SJSA1 (cell line): ENCODE results near the gene ALKBH1. TPM values are rescaled to one million over a fixed set of nuclear protein-coding genes. Genes with fewer than 3 reads are reported as not detected.

Experiments
- DNase-seq, 2 experiments: peaks; one replicate each; pipeline ENCODE4 v3.0.0-alpha.2; 2015 to 2020; ENCODE audit warnings: low spot score in 2 of 2, low read depth in 1 of 2
- H3K27ac ChIP-seq: fragments of 250-450 bp; sonication (Bioruptor Pico); 2 replicates; pipeline ENCODE4 v1.5.1; 2020; ENCODE audit warnings: mild to moderate bottlenecking, moderate library complexity
- H3K27me3 ChIP-seq: fragments of 250-450 bp; sonication (Bioruptor Pico); replicated peaks from 2 replicates; pipeline ENCODE4 v1.5.1; 2020; ENCODE audit warnings: mild to moderate bottlenecking, moderate library complexity
- H3K36me3 ChIP-seq: fragments of 250-450 bp; sonication (Bioruptor Pico); 2 replicates; pipeline ENCODE4 v1.5.1; 2020; ENCODE audit warnings: mild to moderate bottlenecking
- H3K4me1 ChIP-seq: fragments of 250-450 bp; sonication (Bioruptor Pico); replicated peaks from 2 replicates; pipeline ENCODE4 v1.6.1; 2021; ENCODE audit warnings: mild to moderate bottlenecking
- H3K4me3 ChIP-seq: fragments of 250-450 bp; sonication (Bioruptor Pico); 2 replicates; pipeline ENCODE4 v1.5.1; 2020; ENCODE audit warnings: mild to moderate bottlenecking
- H3K9me3 ChIP-seq: fragments of 250-450 bp; sonication (Bioruptor Pico); replicated peaks from 2 replicates; pipeline ENCODE4 v1.5.1; 2020; ENCODE audit warnings: mild to moderate bottlenecking
- total RNA-seq: library from RNA; depleted of rRNA; stranded (reverse); fragments of >200 nt; shearing (Covaris generic); gene quantifications from 2 replicates; pipeline ENCODE4 v1.2.3, GENCODE V29; 2014; rRNA removed

Gene ALKBH1
- total RNA-seq, 1 experiment from 2014 or later, result 13.7 TPM

DNA sequence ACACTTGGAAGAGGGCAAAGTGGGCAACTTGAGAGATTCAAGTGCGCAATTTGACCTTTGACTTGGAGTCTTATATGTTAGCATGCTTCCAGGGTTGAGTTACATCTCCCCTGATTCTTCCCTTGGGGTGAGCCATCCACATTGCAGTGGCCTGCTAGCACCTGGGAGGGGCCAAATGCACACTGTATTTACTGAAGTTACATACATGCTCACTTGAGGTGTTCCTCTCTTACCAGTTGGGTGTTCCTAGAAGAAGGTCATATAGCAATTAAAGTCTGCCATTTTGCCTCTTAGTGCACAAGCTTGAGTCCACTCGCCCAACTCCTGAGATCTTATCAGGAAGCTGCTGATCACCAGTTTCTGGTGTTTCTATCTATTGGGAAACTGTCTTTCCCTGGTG is 77.7 kb downstream of the ALKBH1 start:
- DNase-seq, result no peak
- H3K27me3 ChIP-seq, result no peaks in the 10 kb centered on the region
- no peaks in the 10 kb centered on the region for H3K4me1 ChIP-seq
- H3K4me3 ChIP-seq, result no peak overlapping the region
- H3K9me3 ChIP-seq, result no peaks in the 10 kb centered on the region; the same call in 1 of the 2 replicates
- H3K36me3 ChIP-seq, result no peaks in the 10 kb centered on the region; the same call in 1 of the 2 replicates
- H3K27ac ChIP-seq, result no peak overlapping the region

DNA sequence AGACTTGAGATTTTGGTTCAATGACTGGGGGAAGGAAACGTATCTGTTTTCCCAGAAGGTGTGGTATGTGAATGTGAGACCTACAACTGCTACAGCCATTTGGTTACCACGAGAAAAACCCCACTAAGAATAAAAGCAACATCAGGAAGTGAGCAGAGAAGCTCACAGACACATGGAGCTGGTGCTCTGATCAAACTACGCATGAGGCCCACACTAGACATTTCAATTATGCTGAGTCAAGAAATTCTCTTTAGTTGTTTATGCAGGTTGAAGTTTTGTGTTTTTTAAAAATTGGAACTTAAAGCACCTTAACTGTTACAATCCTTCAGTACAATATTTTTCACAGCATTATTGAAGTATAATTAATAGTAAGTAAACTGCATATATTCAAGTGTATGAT is 82.5 kb downstream of the ALKBH1 start:
- no peaks in the 10 kb centered on the region for H3K27me3 ChIP-seq
- H3K36me3 ChIP-seq, result no peaks in the 10 kb centered on the region; the same call in 1 of the 2 replicates
- H3K27ac ChIP-seq, result no peak overlapping the region
- DNase-seq, result no peak
- no peaks in the 10 kb centered on the region for H3K9me3 ChIP-seq
- no peaks in the 10 kb centered on the region for H3K4me1 ChIP-seq
- H3K4me3 ChIP-seq, result no peak overlapping the region

DNA sequence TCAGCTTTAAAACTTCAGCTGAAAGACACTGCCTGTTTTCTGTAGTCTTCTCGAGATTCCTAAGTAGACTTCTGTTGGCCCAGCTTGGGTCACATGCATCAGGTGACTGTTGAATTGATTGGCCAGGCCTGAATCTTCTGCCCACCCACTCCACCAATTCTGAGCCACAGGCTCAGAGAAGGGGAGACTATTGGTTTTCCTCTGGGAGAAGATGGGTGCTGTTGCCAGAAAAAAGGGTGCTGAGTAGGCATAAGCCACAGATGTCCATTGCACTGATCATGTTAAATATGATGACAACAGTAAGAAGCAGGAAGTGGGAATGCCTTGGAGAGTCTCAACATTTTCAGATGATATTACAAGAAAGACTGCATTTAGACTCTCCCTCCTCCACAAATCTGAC is 84.6 kb downstream of the ALKBH1 start:
- no peak overlapping the region for H3K4me3 ChIP-seq
- H3K4me1 ChIP-seq, result no peaks in the 10 kb centered on the region
- no peaks in the 10 kb centered on the region for H3K36me3 ChIP-seq
- no peak for DNase-seq
- H3K27me3 ChIP-seq, result no peaks in the 10 kb centered on the region
- H3K9me3 ChIP-seq, result no peaks in the 10 kb centered on the region
- H3K27ac ChIP-seq, result no peak overlapping the region

Other genes starting within 250 kb of the ALKBH1 start
- 145 and 177 TPM in 2 replicates for gene AHSA1, start 249.9 kb downstream of the ALKBH1 start, total RNA-seq
- gene ISM2, start 209.2 kb downstream of the ALKBH1 start, total RNA-seq, result not detected in 2 replicates
- gene SPTLC2, start 91.4 kb downstream of the ALKBH1 start, total RNA-seq, result 16.4 and 22.1 TPM in 2 replicates
- gene SLIRP, start 80 bp upstream of the ALKBH1 start, total RNA-seq, result 304 and 538 TPM in 2 replicates
- 77.0 and 84.4 TPM in 2 replicates for gene SNW1, start 53.1 kb upstream of the ALKBH1 start, total RNA-seq
- 1.5 and 1.8 TPM in 2 replicates for gene ADCK1, start 92.1 kb upstream of the ALKBH1 start, total RNA-seq